Muscle of leg (tissue), 11 donors: ENCODE data around the gene STKLD1. TPM values are rescaled to one million over a fixed set of nuclear protein-coding genes. Genes with fewer than 3 reads are reported as not detected.

Source experiments
- DNase-seq: peaks from one replicate; pipeline ENCODE4 v3.0.0; 2013
- H3K27ac ChIP-seq: one replicate; pipeline ENCODE4 v1.5.1; 2013; ENCODE audit warnings: mild to moderate bottlenecking, low read length, control low read depth
- H3K27me3 ChIP-seq: one replicate; pipeline ENCODE4 v1.6.1; 2013; ENCODE audit warnings: low read length; ENCODE audit not compliant: control insufficient read depth, insufficient read depth
- H3K36me3 ChIP-seq: one replicate; pipeline ENCODE4 v1.6.1; 2013; ENCODE audit warnings: low read length; ENCODE audit not compliant: control insufficient read depth, insufficient read depth
- H3K4me1 ChIP-seq: one replicate; pipeline ENCODE4 v1.6.1; 2013; ENCODE audit warnings: low read length; ENCODE audit not compliant: control insufficient read depth, insufficient read depth
- H3K4me3 ChIP-seq: one replicate; pipeline ENCODE4 v1.5.1; 2013; ENCODE audit warnings: low read length, control low read depth
- H3K9me3 ChIP-seq: replicated peaks from 2 replicates; pipeline ENCODE4 v1.6.1; 2013; ENCODE audit warnings: low read depth, low read length; ENCODE audit not compliant: control insufficient read depth
- WGBS: methylation state at CpG from one replicate; pipeline ENCODE4 v1.1.5; 2013; ENCODE audit warnings: missing lambda C conversion rate; ENCODE audit not compliant: insufficient coverage; 5-methylcytosine and 5-hydroxymethylcytosine counted together
- polyA plus RNA-seq, 8 donors: library from polyadenylated mRNA; unstranded; fragments of 120-200 nt; gene quantifications; one replicate each; pipeline versions ENCODE4 v1.2.1 to v1.2.3, GENCODE V29; 2013; ENCODE audit warnings: inconsistent platforms in 1 of 8, low replicate concordance in 1 of 8; ENCODE audit not compliant: insufficient read length in 8 of 8, insufficient read depth in 1 of 8
- total RNA-seq: library from RNA; stranded (reverse); fragments of 120-200 nt; gene quantifications from one replicate; pipeline ENCODE4 v1.2.4, GENCODE V29; 2013

The STKLD1 gene
- total and polyA plus RNA-seq, 9 donors: 1.1 to 2.3 (median 1.8) TPM

- WGBS: 85% methylated on average over 19 of the region's 19 CpGs
- Histone ChIP-seq H3K36me3 (peaks cover 8% of the 10 kb centered on the region), H3K27me3 (peaks cover 4% of the 10 kb centered on the region), H3K9me3 (no peaks in the 10 kb centered on the region), H3K4me1 (peaks cover 6% of the 10 kb centered on the region), H3K27ac (no peak overlapping the region), H3K4me3 (no peak overlapping the region)
- no peak for DNase-seq
Measured at GRCh38 chr9:133454325-133454724, 78.2 kb downstream of the STKLD1 start.

GRCh38 chr9:133454943-133455673 is 78.9 kb downstream of the STKLD1 start:
- H3K27ac ChIP-seq: no peak overlapping the region
- DNase-seq: no peak
- H3K4me1 ChIP-seq: peaks cover 7% of the 10 kb centered on the region
- H3K9me3 ChIP-seq: no peaks in the 10 kb centered on the region
- H3K36me3 ChIP-seq: peaks cover 8% of the 10 kb centered on the region
- H3K27me3 ChIP-seq: peaks cover 4% of the 10 kb centered on the region
- WGBS: 89% methylated on average over 20 of the region's 20 CpGs
- H3K4me3 ChIP-seq: no peak overlapping the region

Other genes starting within 250 kb of the STKLD1 start
- 4.6 TPM for gene GBGT1, start 212.5 kb upstream of the STKLD1 start, total RNA-seq
- gene GBGT1, start 212.5 kb upstream of the STKLD1 start, polyA plus RNA-seq: 1 to 10 TPM; 3.2 to 5.7 (median 4.5) TPM
- gene OBP2B, start 167.1 kb upstream of the STKLD1 start, total RNA-seq: not detected
- not detected for gene OBP2B, start 167.1 kb upstream of the STKLD1 start, polyA plus RNA-seq
- 0.13 TPM for gene ABO, start 101.2 kb upstream of the STKLD1 start, total RNA-seq
- gene ABO, start 101.2 kb upstream of the STKLD1 start, polyA plus RNA-seq: 1 to 10 TPM in 7 of 8 donors, under 1 TPM in 1; 0.70 to 8.1 (median 2.9) TPM
- 14.2 TPM for gene SURF6, start 40.2 kb upstream of the STKLD1 start, total RNA-seq
- gene SURF6, start 40.2 kb upstream of the STKLD1 start, polyA plus RNA-seq: 10 to 100 TPM; 22.5 to 25.6 (median 23.5) TPM
- 22.7 TPM for gene MED22, start 28.2 kb upstream of the STKLD1 start, total RNA-seq
- 10 to 100 TPM; 24.2 to 29.0 (median 26.7) TPM for gene MED22, start 28.2 kb upstream of the STKLD1 start, polyA plus RNA-seq
- gene RPL7A, start 28.1 kb upstream of the STKLD1 start, total RNA-seq: 2,809 TPM
- 1,000 to 10,000 TPM; 2,283 to 2,995 (median 2,672) TPM for gene RPL7A, start 28.1 kb upstream of the STKLD1 start, polyA plus RNA-seq
- gene SURF1, start 19.9 kb upstream of the STKLD1 start, total RNA-seq: 19.3 TPM
- 10 to 100 TPM; 22.1 to 36.5 (median 27.9) TPM for gene SURF1, start 19.9 kb upstream of the STKLD1 start, polyA plus RNA-seq
- 10.2 TPM for gene SURF2, start 19.8 kb upstream of the STKLD1 start, total RNA-seq
- gene SURF2, start 19.8 kb upstream of the STKLD1 start, polyA plus RNA-seq: 10 to 100 TPM; 11.3 to 15.3 (median 13.0) TPM
- 105 TPM for gene SURF4, start 306 bp upstream of the STKLD1 start, total RNA-seq
- gene SURF4, start 306 bp upstream of the STKLD1 start, polyA plus RNA-seq: 100 to 1,000 TPM in 6 of 8 donors, 10 to 100 TPM in 2; 92.3 to 143 (median 107) TPM
- gene REXO4, start 41.6 kb downstream of the STKLD1 start, total RNA-seq: 26.2 TPM
- 10 to 100 TPM; 31.5 to 39.4 (median 37.6) TPM for gene REXO4, start 41.6 kb downstream of the STKLD1 start, polyA plus RNA-seq
- gene ADAMTS13, start 46.0 kb downstream of the STKLD1 start, total RNA-seq: 3.4 TPM
- 10 to 100 TPM in 2 of 8 donors, 1 to 10 TPM in 6; 5.5 to 10.5 (median 8.6) TPM for gene ADAMTS13, start 46.0 kb downstream of the STKLD1 start, polyA plus RNA-seq
- gene CACFD1, start 83.6 kb downstream of the STKLD1 start, total RNA-seq: 11.1 TPM
- gene CACFD1, start 83.6 kb downstream of the STKLD1 start, polyA plus RNA-seq: 10 to 100 TPM; 14.8 to 21.5 (median 16.4) TPM
- 0.44 TPM for gene SLC2A6, start 102.7 kb downstream of the STKLD1 start, total RNA-seq
- gene SLC2A6, start 102.7 kb downstream of the STKLD1 start, polyA plus RNA-seq: 1 to 10 TPM in 7 of 8 donors, under 1 TPM in 1; 0.91 to 2.1 (median 1.4) TPM
- 23.0 TPM for gene MYMK, start 148.6 kb downstream of the STKLD1 start, total RNA-seq
- 10 to 100 TPM; 48.6 to 93.0 (median 73.3) TPM for gene MYMK, start 148.6 kb downstream of the STKLD1 start, polyA plus RNA-seq
- 4.7 TPM for gene ADAMTSL2, start 158.3 kb downstream of the STKLD1 start, total RNA-seq
- gene ADAMTSL2, start 158.3 kb downstream of the STKLD1 start, polyA plus RNA-seq: 1 to 10 TPM; 2.3 to 5.5 (median 4.6) TPM
- not detected for gene FAM163B, start 233.0 kb downstream of the STKLD1 start, total RNA-seq
- under 1 TPM in 3 of 8 donors, not detected in 5; 0.13 to 0.36 (median 0.18) TPM for gene FAM163B, start 233.0 kb downstream of the STKLD1 start, polyA plus RNA-seq